Endothelial cell of umbilical vein (primary cell): Measurements from ENCODE around the gene COG5. TPM values are rescaled to one million over a fixed set of nuclear protein-coding genes. Genes with fewer than 3 reads are reported as not detected.

ENCODE experiments used
- BruUV-seq: library from RNA; stranded (reverse); fragments of 400-500 nt; replicated peaks from 2 replicates; lab custom pipeline; 2021; lab: Mats Ljungman, UMichigan
- CTCF ChIA-PET: fragments of 300-600, 350-600 bp; sonication (Branson Sonifier 250); formaldehyde crosslinking; loops from one replicate; lab custom pipeline; 2021; ENCODE audit warnings: antibody characterized with exemption, inconsistent platforms; lab: Charles Lee
- POLR2A ChIA-PET: fragments of 300-600, 350-600 bp; sonication (Branson Sonifier 250); formaldehyde crosslinking; loops from one replicate; lab custom pipeline; 2021; ENCODE audit warnings: antibody characterized with exemption, inconsistent platforms; lab: Charles Lee
- DNase-seq: peaks from one replicate; pipeline ENCODE4 v3.0.0-alpha.2; 2011; ENCODE audit warnings: low read depth, low spot score
- FAIRE-seq: peaks from 2 replicates; lab custom pipeline; 2011; peaks lifted over from hg19 to GRCh38; lab: Jason Lieb, UNC
- H2AFZ ChIP-seq: 2 replicates; pipeline ENCODE4 v1.6.0; 2012; ENCODE audit warnings: low read depth, low read length, control low read depth, inconsistent platforms
- H3K27ac ChIP-seq: 2 replicates; pipeline ENCODE4 v1.5.1; 2011; ENCODE audit warnings: low read depth, mild to moderate bottlenecking, control low read depth, low read length, moderate library complexity; ENCODE audit not compliant: insufficient read depth
- H3K27me3 ChIP-seq, 2 experiments: 2 replicates each; pipeline versions ENCODE4 v1.6.0 to v1.6.1; 2011; ENCODE audit warnings: low read length in 2 of 2, mixed read lengths in 1 of 2; ENCODE audit not compliant: control insufficient read depth in 2 of 2, insufficient read depth in 2 of 2
- H3K36me3 ChIP-seq, 2 experiments: 2 replicates in 1 of 2; 3 replicates in 1 of 2; pipeline ENCODE4 v1.5.1; 2011; ENCODE audit warnings: low read length in 2 of 2, mild to moderate bottlenecking in 1 of 2, moderate library complexity in 1 of 2; ENCODE audit not compliant: control insufficient read depth in 2 of 2, insufficient read depth in 2 of 2; ENCODE audit errors: extremely low read depth in 1 of 2
- H3K4me1 ChIP-seq: 3 replicates; pipeline ENCODE4 v1.5.1; 2011; ENCODE audit warnings: mild to moderate bottlenecking, low read length; ENCODE audit not compliant: control insufficient read depth, insufficient read depth; ENCODE audit errors: extremely low read depth
- H3K4me2 ChIP-seq: 2 replicates; pipeline ENCODE4 v1.6.1; 2011; ENCODE audit warnings: low read length, control low read depth, mixed read lengths; ENCODE audit not compliant: insufficient read depth
- H3K4me3 ChIP-seq, 3 experiments: fragments of 200-600 bp in 1 of 3; sonication (generic), shearing (Covaris generic) in 1 of 3; replicated peaks in 1 of 3; 2 replicates each; pipeline ENCODE4 v1.5.1; 2011 to 2016; ENCODE audit warnings: control low read depth in 3 of 3, low read length in 3 of 3, mild to moderate bottlenecking in 2 of 3, inconsistent platforms in 1 of 3, low read depth in 1 of 3, moderate library complexity in 1 of 3; ENCODE audit not compliant: insufficient read depth in 1 of 3
- H3K79me2 ChIP-seq: 2 replicates; pipeline ENCODE4 v1.6.0; 2012; ENCODE audit warnings: low read length, inconsistent platforms; ENCODE audit not compliant: control insufficient read depth, insufficient read depth
- H3K9ac ChIP-seq: replicated peaks from 2 replicates; pipeline ENCODE3; 2011; ENCODE audit warnings: low read length, control low read depth; ENCODE audit not compliant: insufficient read depth; ENCODE audit errors: extremely low read depth
- H3K9me1 ChIP-seq: replicated peaks from 3 replicates; pipeline ENCODE4 v1.6.0; 2011; ENCODE audit warnings: mild to moderate bottlenecking, low read length; ENCODE audit not compliant: control insufficient read depth, insufficient read depth; ENCODE audit errors: extremely low read depth
- H3K9me3 ChIP-seq: replicated peaks from 2 replicates; pipeline ENCODE4 v1.5.1; 2012; ENCODE audit warnings: low read length, inconsistent platforms; ENCODE audit not compliant: control insufficient read depth, insufficient read depth
- H4K20me1 ChIP-seq: replicated peaks from 2 replicates; pipeline ENCODE3; 2011; ENCODE audit warnings: mild to moderate bottlenecking, low read length; ENCODE audit not compliant: control insufficient read depth, insufficient read depth; ENCODE audit errors: extremely low read depth
- CTCF ChIP-seq, 2 donors: IDR thresholded peaks; 1 replicate in 1 of 2; 2 replicates in 1 of 2; pipeline ENCODE4 v1.5.1; 2011; ENCODE audit warnings: low read length in 2 of 2, mild to moderate bottlenecking in 2 of 2, moderate library complexity in 2 of 2, control low read depth in 1 of 2, inconsistent platforms in 1 of 2, low read depth in 1 of 2; ENCODE audit not compliant: insufficient read depth in 1 of 2; ENCODE audit errors: extremely low read depth in 1 of 2
- EZH2 ChIP-seq: IDR thresholded peaks from 2 replicates; pipeline ENCODE4 v1.6.1; 2012; ENCODE audit warnings: borderline replicate concordance, low read depth, mild to moderate bottlenecking, moderate library complexity, low read length, inconsistent platforms; ENCODE audit not compliant: severe bottlenecking
- FOS ChIP-seq: IDR thresholded peaks from 2 replicates; pipeline ENCODE4 v1.6.1; 2011; ENCODE audit warnings: mild to moderate bottlenecking, low read length, moderate library complexity, borderline replicate concordance; ENCODE audit not compliant: insufficient read depth
- GATA2 ChIP-seq: IDR thresholded peaks from 2 replicates; pipeline ENCODE4 v1.7.0; 2011; ENCODE audit warnings: low read depth, mild to moderate bottlenecking, moderate library complexity, mixed read lengths, low read length; ENCODE audit not compliant: insufficient read length, insufficient read depth
- JUN ChIP-seq: IDR thresholded peaks from 2 replicates; pipeline ENCODE4 v1.6.1; 2011; ENCODE audit warnings: borderline replicate concordance, low read depth; ENCODE audit not compliant: insufficient read length, insufficient read depth
- MAX ChIP-seq: IDR thresholded peaks from 2 replicates; pipeline ENCODE4 v1.6.1; 2011; ENCODE audit not compliant: insufficient read depth, insufficient read length
- MYC ChIP-seq: IDR thresholded peaks from one replicate; pipeline ENCODE4 v1.6.1; 2011; ENCODE audit warnings: mild to moderate bottlenecking, low read depth, low read length
- POLR2A ChIP-seq: IDR thresholded peaks from 2 replicates; pipeline ENCODE4 v1.6.1; 2012; ENCODE audit warnings: low read depth, mild to moderate bottlenecking, control low read depth, low read length
- POLR2AphosphoS5 ChIP-seq: IDR thresholded peaks from 2 replicates; pipeline ENCODE4 v1.6.1; 2012; ENCODE audit warnings: low read depth, mild to moderate bottlenecking, control low read depth, low read length, moderate library complexity; ENCODE audit not compliant: insufficient read depth
- dilution Hi-C: fragments of 300-500 bp; cut with MboI; formaldehyde crosslinking; loops from one replicate; pipeline ENCODE4 v1.15.0; 2019; ENCODE audit warnings: low sequenced_read_pairs; ENCODE audit not compliant: extremely low pct_ligation_motif_present
- intact Hi-C: fragments of 100-400 bp; cut with micrococcal nuclease; formaldehyde crosslinking; loops from one replicate; pipeline ENCODE4 v1.10.0; 2022
- polyA plus RNA-seq, 4 experiments: library from polyadenylated mRNA; depleted of rRNA in 3 of 4; stranded (reverse) in 3 of 4; unstranded in 1 of 4; fragments of >200 nt; gene quantifications; 2 replicates each; pipeline versions ENCODE4 v1.2.1 to v1.2.3, GENCODE V29; 2011 to 2012; ENCODE audit warnings: missing spikeins in 1 of 4
- total RNA-seq: library from RNA; stranded (reverse); gene quantifications from 2 replicates; pipeline ENCODE4 v1.2.3, GENCODE V29; 2021

COG5 gene
- total and polyA plus RNA-seq, 2 donors (not counting 3 experiments of a cell fraction or from before 2014, with no cell fraction given) = 18.8 to 45.3 TPM

GRCh38 chr7:107167483-107168232 is 396.1 kb downstream of the COG5 start:
- Histone ChIP-seq H3K9me1 (no peaks in the 10 kb centered on the region), H3K79me2 (peaks cover 27% of the 10 kb centered on the region), H3K9ac (peak overlapping the region; percentile 93), H2AFZ (no peak overlapping the region), H3K4me2 (peak overlapping the region; percentile 98), H3K36me3 (no peaks in the 10 kb centered on the region), H3K27ac (peak overlapping the region; percentile 92), H4K20me1 (peaks cover 4% of the 10 kb centered on the region), H3K4me1 (peaks cover 45% of the 10 kb centered on the region), H3K4me3 (peak overlapping the region; percentile 42 to 50 (median 44)), H3K9me3 (no peaks in the 10 kb centered on the region), H3K27me3 (no peaks in the 10 kb centered on the region)
- no peak for FAIRE-seq
- TF ChIP-seq JUN (peak; percentile 71), CTCF (IDR thresholded peaks at IDR 0.05; ENCODE audit: extremely low read depth in 1 of 2, insufficient read depth in 1 of 2, low read depth in 1 of 2, low read length in 2 of 2) (peak in 1 of 2 donors; percentile 24), MAX (no peak), POLR2A (peak; percentile 94), MYC (no peak), GATA2 (no peak), POLR2AphosphoS5 (peak; percentile 7), EZH2 (no peak), FOS (peak; percentile 73)
- intact Hi-C loops = loop anchor here (1.0 to 10.0 kb wide), 5 partner anchors 88 to 633 kb away; no protein-coding TSS in a partner anchor
- DNase-seq = peak; percentile 89
- POLR2A ChIA-PET = interaction anchor here (0.8 to 1.7 kb wide), 9 partner anchors 10 to 576 kb away, joined by 3 to 8 read pairs (median 4); no protein-coding TSS in a partner anchor
- BruUV-seq = TSS peak; percentile 80
- CTCF ChIA-PET = interaction anchor here (0.6 to 3.1 kb wide), 14 partner anchors 11 to 991 kb away, joined by 3 to 25 read pairs (median 4); partner anchors contain the start of gene PIK3CG
- dilution Hi-C loops = no loop called here
